NCI-H524 (cell line): ENCODE data around the gene TRIM37.
"Not testable (repeated sequence)": the region's sequence is repeated elsewhere in the genome, so short reads cannot be mapped to it uniquely, and the experiment has no call there.

Source experiments
- DNase-seq, 2 experiments: peaks; one replicate each; lab custom pipeline; 2025; lab: John Stamatoyannopoulos, UW

The TRIM37 gene

DNA sequence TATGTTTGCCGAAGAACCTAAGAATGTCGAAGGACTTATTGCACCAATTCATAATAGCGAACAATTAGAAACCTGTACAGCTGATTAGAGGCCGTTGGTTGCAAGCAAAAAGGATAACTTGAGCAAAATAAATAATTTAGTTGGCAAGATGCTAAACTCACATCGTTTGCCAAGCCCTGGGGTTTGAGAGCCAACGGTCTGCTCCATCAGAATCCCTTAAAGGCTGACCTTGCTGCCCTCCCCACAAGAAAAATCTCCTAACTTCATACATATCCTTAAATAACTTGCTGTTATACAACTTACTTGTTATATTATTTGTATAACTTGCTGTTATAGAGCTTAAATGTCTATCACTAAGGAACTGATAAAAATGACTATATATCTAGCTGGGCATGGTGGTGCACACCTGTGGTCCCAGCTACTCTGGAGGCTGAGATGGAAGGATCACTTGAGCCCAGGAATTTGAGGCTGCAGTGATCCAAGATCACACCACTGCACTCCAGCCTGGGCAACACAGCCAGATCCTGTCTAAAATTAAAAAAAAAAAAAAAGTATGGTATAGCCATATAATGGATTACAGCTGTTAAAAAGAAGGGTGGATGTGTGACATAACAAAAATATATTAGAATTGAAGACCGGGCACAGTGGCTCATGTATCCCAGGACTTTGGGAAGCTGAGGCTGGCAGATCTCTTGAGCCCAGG is 1.9 kb upstream of the TRIM37 start:
- DNase-seq: no peak

DNA sequence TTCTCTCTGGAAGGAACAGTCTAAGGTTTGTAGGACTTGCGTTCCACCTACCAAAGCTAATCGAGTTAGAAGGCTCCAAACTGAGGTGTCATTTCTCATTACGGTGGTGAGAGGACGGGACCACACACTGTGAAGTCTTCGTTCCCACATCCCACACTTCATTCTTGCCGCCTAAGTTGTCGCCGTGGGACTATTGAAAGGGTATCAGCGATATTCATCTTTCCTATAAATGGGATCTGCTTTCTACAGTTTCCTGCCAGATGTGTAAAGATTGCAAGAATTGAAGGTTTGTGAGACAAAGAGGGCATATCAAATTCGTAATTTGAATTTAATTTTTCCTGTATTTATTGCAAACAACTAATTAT is 608 bp upstream of the TRIM37 start:
- DNase-seq: no peak

DNA sequence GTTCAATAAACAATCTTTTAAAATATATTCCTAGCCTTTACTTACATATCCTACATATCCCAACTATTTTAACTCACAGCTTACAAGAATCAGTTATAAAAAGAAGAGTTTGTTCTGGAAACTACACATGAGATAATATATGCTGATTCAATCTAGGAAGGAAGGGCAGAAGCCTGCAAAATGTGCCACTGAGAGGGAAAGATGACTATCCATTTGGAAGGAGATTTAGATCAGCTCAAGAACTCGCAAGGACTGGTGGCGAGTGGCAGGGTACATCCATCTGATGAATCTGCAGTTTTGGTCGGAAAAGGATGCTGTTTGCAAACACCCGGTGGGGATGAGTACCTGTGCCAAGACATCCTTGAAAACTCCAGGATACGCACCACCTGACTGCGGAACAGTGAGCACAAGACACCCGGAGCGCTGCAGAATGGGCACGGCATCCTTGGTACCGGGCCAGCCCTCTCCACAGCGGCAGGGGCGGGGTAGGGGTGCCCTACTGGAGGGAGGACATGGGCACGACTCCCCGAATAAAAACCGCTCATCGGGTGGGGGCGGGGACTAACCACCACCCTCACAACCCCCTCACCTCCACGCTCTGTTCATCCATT is 723 bp downstream of the TRIM37 start:
- DNase-seq: peak; percentile 58 to 73

DNA sequence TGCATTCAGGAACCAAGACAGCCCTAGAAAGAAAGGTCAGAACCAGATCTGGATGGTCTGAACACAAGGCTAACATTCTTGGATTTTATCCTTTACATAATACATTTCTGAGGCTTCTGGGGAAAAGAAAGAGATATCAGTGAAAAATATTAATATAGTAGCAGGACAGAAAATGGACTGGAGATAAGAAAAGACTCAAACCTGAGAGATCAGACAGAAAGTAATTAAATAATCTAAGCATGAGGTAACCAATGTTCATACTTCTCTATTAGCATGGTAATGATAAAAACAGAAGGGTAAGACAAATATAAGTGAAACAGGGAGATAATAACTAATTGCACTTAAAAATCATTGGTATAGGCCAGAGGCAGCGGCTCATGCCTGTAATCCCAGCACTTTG is 5.5 kb downstream of the TRIM37 start:
- DNase-seq: no peak

DNA sequence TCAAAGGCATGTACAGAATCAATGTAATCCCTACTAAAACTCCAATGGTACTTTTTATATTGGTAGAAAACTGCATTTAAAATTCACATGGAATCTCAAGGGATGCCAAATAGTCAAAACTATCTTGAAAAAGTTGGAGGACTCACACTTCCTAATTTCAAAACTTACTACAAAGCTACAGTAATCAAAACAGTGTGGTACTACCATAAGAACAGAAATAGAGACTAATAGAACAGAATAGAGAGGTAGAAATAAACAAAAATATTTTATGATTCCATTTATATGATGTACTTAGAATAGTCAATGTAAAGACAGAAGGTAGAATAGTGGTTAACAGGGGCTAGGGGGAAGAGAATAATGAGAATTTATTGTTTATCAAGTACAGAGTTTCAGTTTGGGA is 8.8 kb downstream of the TRIM37 start:
- no peak for DNase-seq

DNA sequence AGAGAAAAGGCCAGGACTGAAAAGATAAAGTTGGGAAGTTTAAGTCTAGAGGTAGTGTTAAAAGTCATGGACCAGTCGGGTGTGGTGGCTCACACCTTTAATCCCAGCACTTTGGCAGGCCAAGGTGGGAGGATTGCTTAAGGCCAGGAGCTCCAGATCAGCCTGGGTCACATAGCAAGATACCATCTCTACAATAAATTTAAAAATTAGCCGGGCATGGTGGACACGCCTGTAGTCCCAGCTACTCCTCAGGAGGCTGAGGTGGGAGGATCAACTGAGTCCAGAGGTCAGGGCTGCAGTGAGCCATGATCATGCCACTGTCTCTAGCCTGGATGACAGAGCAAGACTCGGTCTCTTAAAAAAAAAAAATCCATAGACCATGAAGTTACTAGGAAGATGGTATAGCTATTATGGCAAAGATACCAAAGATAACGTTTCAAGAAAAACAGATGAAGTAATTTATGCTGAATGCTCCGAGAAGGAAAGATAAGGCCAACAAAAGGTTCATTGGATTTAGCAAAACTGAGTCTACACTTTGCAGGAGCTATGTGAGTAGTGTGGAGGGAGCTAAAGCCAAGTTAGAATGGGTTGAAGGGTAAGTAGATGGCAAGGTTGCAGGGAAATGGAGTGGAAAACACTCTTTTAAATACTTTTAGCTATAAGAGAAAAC is 11.7 kb downstream of the TRIM37 start:
- no peak for DNase-seq

DNA sequence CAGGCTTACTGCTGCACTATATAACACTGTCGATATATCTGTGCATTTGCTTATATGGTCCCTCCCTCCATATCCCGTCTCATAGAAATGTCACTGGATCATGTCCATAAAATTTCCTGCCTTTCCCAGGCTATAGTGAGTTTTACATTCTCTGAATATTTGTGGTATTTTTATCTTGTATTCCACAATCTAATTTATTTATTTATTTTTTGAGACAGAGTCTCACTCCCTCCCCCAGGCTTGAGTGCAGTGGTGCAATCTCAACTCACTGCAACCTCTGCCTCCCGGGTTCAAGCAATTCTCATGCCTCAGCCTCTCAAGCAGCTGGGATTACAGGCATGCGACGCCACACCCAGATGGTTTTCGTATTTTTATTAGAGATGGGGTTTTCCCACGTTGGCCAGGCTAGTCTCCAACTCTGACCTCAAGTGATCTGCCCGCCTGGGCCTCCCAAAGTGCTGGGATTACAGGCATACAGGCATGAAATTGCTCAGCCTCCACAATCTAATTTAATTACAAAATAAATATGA is 12.9 kb downstream of the TRIM37 start:
- no peak for DNase-seq

DNA sequence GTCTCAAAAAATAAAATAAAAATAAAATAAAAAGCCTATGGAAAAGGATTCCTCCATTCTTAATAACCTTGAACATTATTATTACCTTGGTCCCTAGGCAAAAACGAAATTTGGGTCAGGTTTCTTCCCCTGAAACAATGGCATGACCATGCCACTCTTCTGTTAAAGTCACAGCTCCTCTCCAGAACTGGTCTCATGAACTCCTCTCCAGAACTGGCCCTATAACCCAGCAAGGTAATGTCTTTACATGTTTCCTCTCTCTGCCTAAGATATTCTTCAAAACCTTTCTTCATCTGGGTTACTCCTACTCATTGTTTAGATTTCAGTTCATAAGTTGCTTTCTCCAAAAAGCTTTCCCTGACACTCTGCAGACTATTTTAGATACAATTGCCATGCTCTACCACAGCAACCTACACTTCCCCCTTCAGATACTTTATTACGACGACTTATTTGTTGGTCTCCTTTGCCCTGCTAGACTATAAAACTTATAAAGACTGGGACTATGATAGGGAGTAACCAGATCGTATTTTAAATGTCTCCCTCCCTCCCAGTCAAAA is 13.5 kb downstream of the TRIM37 start:
- DNase-seq: no peak

DNA sequence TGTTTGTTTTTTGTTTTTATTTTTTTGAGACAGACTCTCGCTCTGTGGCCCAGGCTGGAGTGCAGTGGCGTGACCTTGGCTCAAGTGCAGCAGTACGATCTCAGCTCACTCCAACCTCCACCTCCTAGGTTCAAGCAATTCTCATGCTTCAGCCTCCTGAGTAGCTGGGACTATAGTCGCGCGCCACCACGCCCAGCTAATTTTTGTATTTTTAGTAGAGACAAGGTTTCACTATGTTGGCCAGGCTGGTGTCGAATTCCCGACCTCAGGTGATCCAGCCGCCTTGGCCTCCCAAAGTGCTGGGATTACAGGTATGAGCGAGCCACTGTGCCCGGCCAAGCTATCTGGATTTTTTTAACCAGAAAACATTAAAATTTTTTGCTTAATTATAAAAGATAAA is 16.1 kb downstream of the TRIM37 start:
- not testable (repeated sequence) for DNase-seq

DNA sequence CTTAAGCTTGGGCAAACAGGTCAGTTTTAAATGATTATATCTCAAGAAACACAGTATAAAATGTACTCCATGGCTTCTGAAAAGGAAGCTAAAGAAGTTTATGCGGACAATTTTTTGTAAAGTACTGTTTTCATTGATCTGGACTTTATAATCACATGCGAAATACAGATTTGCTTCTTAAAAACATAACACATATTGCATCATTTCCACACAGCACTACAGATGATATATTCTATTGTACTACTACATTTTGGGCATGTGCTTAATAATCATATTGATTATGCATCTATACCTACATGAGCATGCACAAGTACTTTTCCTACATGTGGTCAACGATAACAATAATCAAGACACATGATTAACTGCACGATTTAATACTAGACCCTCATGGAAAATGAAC is 22.5 kb downstream of the TRIM37 start:
- DNase-seq: no peak

DNA sequence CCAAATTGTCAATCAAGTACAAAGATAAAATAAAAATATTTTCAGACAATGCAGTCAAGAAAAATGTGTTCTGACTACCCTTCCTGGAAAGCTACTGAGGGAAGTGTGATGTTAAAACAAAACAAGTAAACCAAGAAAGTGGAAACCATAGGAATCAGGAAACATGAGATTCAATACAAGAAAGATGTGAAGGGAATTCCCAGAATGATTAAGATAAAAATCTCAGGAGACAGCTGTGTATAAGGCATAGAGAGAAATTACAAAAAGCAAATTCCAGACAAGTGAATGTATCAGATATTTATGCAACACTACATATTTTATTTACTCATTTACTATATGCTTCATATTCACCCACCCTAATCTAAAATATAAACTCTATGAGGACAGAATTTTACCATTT is 32.2 kb downstream of the TRIM37 start:
- no peak for DNase-seq

DNA sequence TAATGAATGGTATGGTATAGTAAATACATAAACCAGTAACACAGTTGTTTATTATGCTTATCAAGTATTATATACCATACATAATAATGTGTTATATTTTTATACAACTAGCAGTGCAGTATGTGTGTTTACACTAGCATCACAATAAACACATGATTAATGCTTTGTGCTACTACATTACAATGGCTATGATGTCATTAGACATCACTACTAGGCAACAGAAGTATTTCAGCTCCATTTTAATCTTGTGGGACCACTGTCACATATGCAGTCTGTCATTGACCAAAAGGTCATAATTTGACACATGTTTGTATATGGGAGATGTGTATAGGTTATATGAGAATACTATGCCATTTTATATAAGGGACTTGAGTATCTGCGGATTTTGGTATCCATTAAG is 32.7 kb downstream of the TRIM37 start:
- DNase-seq: no peak

DNA sequence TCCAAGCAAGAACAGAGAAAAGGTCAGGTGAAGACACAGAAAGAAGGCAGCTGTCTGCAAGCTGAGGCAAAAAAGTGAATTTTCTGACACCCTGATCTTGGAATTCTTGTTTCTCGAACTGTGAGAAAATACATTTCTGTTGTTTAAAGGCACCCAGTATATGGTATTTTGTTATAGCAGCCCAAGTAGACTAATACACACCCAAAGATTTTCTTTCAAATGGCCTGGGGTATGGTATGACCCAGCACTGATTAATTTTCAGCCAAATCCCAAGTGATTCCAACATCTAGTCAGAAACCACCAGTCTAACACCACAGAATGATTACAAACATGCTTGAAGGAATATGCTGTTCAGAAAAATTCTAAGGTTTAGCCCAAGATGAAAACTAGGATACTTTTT is 36.8 kb downstream of the TRIM37 start:
- DNase-seq: no peak

DNA sequence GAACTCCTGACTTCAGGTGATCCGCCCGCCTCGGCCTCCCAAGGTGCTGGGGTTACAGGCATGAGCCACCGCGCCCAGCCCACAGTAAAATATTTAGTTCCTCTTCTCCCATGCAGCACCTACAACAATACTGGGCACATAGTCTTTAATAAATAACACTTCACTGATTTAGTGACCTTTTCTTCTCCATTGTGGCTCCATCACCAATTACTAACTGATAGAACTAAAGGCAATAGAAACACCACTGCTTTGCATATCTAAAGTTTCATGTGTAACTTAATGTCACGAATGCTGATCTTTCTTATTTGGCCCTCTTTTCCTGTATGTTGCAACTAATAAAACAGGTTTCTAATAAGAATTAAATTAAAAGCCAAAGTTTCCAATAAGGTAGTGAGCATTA is 38.9 kb downstream of the TRIM37 start:
- DNase-seq: no peak

DNA sequence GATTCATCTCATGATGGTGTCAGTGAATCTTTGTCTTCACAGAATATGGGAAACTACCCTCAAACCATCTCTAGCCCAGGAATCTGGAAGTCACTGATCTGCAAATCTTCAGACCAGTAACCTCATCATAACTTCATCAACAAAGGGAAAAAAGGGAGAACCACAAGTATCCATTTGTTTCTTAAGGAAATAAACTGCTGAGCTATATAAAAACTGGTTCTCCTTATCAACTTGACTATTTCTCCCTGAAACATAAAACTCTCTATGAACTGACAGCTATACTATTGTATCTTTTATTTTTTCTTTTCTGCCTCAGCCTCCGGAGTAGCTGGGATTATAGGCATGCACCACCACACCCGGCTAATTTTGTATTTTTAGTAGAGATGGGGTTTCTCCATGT is 39.3 kb downstream of the TRIM37 start:
- DNase-seq: no peak

DNA sequence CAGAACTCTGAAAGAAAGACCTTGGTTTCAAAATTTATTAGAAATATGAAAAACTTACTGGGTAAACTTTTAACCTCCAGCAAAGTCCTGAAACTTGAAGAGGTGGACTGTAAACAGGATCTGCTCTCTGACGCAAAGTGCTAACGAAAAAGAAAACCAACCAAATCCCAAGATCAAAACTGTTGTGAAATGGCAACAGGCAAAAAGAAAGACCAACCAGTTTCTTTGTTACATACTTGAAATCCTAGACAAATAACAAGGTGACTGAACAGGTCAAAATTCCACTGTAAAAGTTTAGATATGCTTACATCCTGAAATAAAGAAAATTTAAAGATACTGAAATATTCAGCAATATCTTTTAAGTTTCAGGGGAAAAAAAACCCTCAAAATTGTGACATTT is 44.2 kb downstream of the TRIM37 start:
- DNase-seq: no peak

DNA sequence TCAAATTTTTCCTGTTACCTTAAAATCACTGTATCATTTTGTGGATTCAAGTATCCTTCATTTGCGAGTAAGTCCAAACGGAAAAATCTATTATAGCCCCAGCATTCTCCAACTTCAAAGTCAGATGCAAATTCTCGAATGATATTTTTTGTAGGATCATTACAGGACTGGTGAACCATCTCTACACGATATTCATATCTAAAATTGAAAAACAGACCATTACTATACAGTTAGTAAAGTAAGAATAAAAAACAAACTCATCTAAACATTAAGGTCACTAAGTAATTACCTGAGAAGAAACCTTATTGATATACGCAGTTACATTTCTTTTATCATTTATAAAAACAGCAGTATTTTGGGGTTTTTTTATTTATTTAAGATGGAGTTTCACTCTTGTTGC is 49.8 kb downstream of the TRIM37 start:
- no peak for DNase-seq

DNA sequence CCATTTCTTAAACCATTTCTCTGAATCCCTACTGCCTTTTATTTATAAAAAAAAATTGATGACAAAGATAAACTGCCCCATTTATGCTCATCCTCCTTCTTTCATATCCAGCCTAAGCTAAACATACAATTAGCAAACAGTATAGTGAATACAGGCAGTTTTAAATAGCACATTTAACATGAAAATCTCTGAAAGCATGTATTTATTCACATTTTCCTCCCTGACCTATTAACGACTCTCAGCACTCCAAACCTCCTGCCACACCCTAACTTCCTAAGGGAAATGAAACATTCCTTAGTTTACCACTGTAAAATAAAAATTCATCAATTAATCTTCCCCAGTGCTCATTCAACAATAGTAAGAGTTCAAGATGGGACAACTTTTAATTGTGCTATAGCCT is 56.9 kb downstream of the TRIM37 start:
- DNase-seq: no peak

DNA sequence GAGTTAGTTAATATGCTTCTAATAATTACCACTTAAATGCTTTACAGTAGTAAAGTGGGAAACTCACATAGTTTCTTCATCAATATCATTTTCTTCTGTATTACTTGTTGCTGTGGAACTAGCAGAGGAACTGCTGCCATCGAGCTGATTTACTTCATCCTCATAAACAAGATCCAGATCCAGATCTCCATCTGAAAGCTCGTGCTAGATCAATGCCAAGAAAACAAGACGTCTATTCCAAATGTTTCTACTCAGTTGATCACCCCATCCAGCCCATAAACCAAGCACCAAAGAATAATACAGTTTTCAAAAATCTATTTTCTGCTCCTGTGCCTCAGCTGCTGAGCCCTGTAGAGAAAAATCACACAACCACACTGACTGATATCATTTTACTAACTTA is 59.1 kb downstream of the TRIM37 start:
- DNase-seq: no peak

DNA sequence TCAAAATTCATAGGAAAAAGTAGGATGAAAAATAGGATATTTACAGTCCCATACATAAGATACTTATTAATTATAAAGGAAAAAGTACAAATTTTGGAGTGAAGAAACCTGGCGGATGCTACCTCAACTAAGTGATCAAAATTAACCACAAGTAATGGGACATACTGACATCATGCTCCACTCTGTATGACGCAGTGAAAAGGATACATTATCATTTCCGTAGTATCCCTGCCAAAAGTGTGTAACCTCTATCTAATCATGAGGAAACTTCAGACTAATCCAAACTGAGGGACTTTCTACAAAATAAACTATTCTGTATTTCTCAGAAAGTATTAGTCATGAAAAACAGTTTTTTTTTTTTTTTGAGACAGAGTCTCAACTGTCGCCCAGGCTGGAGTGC is 60.5 kb downstream of the TRIM37 start:
- DNase-seq: no peak

DNA sequence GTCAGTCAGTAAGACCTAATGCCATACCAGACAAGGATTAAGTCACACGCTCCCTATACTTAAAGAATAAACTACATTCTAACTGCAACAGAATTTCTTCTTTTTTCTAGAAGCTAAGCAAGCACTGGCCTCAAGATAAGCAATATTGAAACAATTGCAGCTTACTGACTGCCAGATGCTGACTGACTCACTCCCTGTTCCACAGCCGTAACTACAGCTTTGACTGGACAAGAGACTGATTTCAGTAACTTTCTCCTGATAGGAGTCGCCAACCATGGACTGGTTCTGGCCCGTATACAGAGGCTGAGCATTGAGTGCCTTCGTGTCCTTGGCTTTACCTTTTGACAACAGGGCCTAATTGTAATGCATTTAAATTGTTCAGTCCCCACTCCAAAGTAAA is 67.9 kb downstream of the TRIM37 start:
- DNase-seq: no peak

DNA sequence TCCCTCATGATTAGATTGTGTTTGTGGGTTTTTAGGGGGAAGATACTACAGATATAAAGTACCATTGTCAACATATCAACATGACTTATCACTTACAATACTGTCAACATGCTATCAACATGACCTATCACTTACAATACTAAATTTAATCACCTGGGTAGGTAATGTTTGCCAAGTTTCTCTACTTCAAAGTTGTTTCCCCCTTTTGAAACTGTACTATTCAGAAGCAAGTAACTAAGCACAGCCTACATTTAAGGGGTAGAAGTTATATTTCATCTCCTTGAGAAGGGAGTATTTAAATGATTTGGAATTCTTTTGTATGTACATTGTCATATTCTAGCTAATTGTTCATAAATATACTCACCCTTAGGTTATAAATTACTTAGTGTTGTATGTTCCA is 68.7 kb downstream of the TRIM37 start:
- no peak for DNase-seq

DNA sequence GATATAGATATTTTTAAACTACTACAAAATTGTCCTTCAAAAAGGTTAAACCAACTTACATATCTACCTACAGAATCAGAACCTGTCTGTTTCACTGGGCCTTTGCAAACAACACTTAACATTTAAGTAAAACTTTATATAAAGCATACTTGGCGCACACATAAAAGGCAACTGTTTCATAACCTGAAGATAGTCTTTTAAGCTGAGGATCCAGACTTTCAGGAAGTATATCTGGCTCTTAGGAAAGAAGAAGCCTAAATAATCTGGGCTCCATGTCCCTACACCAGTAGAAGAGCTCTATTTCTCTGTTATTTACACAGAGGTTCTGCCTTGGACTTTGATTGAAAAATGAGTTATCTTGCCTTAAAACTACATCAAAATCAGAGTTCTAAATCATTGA is 75.9 kb downstream of the TRIM37 start:
- DNase-seq: no peak
